DMS153 treated with DMSO at 0.1 percent for 48 hours (cell line): ENCODE data around the gene HNF1A.
"Not testable (repeated sequence)": the region's sequence is repeated elsewhere in the genome, so short reads cannot be mapped to it uniquely, and the experiment has no call there.

Source experiments
- DNase-seq: peaks from one replicate; lab custom pipeline; 2025; ENCODE audit not compliant: unreplicated experiment; lab: John Stamatoyannopoulos, UW

HNF1A gene

DNA sequence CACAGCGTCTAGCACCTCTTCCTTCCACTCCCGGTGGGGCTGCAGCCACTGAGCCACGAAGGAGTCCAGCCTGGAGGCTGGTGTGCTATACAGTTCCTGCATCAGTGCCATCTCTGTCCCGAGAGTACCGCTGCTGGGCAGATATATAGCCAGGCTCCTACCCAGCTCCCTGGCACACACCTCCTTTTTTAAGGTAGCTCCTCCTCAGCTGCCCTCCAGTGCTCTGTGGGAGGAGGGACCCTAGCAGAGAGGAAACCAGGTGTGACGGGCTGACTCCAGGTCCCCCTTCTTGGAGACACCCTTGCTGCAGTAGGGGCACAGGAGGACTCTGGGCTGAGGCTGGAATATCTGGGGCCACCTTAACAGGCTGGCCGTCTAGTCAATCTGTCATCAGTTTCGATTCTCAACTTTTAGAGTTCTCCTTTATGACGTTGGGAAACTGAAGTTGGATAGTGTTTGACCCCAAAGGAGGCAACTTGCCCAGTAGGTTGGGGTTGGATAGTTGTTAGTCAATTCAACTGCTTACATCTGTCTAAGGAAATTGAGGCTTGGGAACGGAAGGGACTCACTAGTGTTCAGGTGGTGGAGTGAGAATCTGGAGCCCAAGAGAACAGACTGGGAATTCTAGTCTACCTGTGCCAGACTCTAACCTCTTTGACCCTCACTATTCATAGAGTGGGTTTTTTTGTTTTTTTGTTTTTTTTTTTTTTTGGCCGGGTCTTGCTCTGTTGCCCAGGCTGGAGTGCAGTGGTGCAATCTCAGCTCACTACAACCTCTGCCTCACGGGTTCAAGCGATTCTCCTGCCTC, 60.7 kb downstream of the HNF1A start, which contains the start of gene OASL:
TSS of gene OASL (minus strand) at position 386 of the 808 bp plus-strand sequence. CDS start at position 111, 275 bp downstream.
- DNase-seq, result no peak

GRCh38 chr12:121043067-121043466, 64.7 kb downstream of the HNF1A start:
- DNase-seq, result no peak

DNA sequence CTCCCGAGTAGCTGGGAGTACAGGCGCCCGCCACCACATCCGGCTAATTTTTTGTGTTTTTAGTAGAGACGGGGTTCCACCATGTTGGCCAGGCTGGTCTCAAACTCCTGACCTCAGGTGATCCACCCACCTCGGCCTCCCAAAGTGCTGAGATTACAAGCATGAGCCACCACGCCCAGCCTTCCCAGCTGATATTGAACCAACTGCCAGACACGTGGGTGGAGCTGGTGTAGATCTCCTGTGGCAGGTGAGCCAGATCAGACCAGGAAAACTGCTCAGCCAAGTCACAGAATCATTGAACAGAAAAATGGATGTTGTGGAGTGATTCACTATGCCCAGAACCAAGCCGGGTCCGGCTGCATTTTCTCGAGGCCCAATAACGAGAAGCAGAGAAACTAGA, 69.1 kb downstream of the HNF1A start:
- not testable (repeated sequence) for DNase-seq

DNA sequence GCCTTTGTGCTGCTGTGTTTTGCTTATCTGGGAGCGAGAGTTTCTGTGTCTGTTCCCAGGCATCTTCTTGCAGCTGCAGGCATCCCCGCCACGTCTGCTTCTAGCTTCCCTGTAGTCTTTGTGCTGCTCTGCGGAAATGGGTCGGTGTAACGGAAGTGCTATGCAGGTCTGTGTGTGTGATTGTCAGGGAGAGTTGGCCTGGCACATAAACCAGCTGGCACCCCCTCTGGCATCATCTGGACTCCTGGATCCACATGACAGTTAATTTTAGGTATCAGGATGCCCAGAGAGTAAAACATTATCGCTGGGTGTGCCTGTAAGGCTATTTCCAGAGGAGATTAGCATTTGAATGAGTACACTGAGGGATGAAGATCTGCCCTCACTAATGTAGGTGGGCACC, 70.1 kb downstream of the HNF1A start:
- DNase-seq, result no peak

GRCh38 chr12:121050725-121051124, 72.4 kb downstream of the HNF1A start:
- no peak for DNase-seq
